Measurements from ENCODE around the gene TRPM8.

- TF ChIP-seq, protein P1, sequence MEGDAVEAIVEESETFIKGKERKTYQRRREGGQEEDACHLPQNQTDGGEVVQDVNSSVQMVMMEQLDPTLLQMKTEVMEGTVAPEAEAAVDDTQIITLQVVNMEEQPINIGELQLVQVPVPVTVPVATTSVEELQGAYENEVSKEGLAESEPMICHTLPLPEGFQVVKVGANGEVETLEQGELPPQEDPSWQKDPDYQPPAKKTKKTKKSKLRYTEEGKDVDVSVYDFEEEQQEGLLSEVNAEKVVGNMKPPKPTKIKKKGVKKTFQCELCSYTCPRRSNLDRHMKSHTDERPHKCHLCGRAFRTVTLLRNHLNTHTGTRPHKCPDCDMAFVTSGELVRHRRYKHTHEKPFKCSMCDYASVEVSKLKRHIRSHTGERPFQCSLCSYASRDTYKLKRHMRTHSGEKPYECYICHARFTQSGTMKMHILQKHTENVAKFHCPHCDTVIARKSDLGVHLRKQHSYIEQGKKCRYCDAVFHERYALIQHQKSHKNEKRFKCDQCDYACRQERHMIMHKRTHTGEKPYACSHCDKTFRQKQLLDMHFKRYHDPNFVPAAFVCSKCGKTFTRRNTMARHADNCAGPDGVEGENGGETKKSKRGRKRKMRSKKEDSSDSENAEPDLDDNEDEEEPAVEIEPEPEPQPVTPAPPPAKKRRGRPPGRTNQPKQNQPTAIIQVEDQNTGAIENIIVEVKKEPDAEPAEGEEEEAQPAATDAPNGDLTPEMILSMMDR (IDR thresholded peaks at IDR 0.05): no peak
- TF ChIP-seq POLR2A (IDR thresholded peaks at IDR 0.05) (no peak), EP300 (IDR thresholded peaks at IDR 0.05) (no peak)
These were observed 80.5 kb downstream of the TRPM8 start for GRCh38 chr2:233997707-233998106.

All from ovary (tissue), 3 donors.